H1 (cell line): ENCODE data around the gene PPBP. TPM values are rescaled to one million over a fixed set of nuclear protein-coding genes. Genes with fewer than 3 reads are reported as not detected.

Experiments
- CTCF ChIA-PET: fragments of 300-600 bp; sonication (Branson Sonifier 250); formaldehyde crosslinking; loops from one replicate; lab custom pipeline; 2021; ENCODE audit not compliant: partially characterized antibody; lab: Charles Lee
- POLR2A ChIA-PET: fragments of 300-600 bp; sonication (Branson Sonifier 250); formaldehyde crosslinking; loops from one replicate; lab custom pipeline; 2021; ENCODE audit warnings: inconsistent platforms; ENCODE audit not compliant: partially characterized antibody; lab: Charles Lee
- DNase-seq, 2 experiments: peaks; one replicate each; pipeline versions ENCODE4 v3.0.0 to v3.0.0-alpha.2; 2010 to 2022; ENCODE audit warnings: low spot score in 2 of 2, low read depth in 1 of 2, mixed read lengths in 1 of 2
- FAIRE-seq: peaks from 2 replicates; lab custom pipeline; 2011; peaks lifted over from hg19 to GRCh38; lab: Jason Lieb, UNC
- H2AFZ ChIP-seq: 2 replicates; pipeline ENCODE4 v1.8.1; 2012; ENCODE audit warnings: low read length, inconsistent platforms
- H2AK5ac ChIP-seq: 2 replicates; pipeline ENCODE4 v1.6.1; 2013; ENCODE audit warnings: low read depth, low read length
- H2BK120ac ChIP-seq: replicated peaks from 2 replicates; pipeline ENCODE3; 2013; ENCODE audit warnings: low read depth, low read length, inconsistent platforms
- H2BK12ac ChIP-seq: 2 replicates; pipeline ENCODE4 v1.6.1; 2013; ENCODE audit warnings: low read depth, low read length
- H2BK15ac ChIP-seq: 2 replicates; pipeline ENCODE4 v1.6.1; 2013; ENCODE audit warnings: low read length
- H2BK20ac ChIP-seq: 2 replicates; pipeline ENCODE4 v1.6.1; 2013; ENCODE audit warnings: low read length
- H2BK5ac ChIP-seq: 2 replicates; pipeline ENCODE4 v1.6.1; 2013; ENCODE audit warnings: low read depth, low read length
- H3K14ac ChIP-seq: 2 replicates; pipeline ENCODE4 v1.6.1; 2013; ENCODE audit warnings: inconsistent platforms; ENCODE audit not compliant: insufficient read length
- H3K18ac ChIP-seq: 2 replicates; pipeline ENCODE4 v1.6.1; 2013; ENCODE audit warnings: low read length; ENCODE audit errors: extremely low read depth
- H3K23ac ChIP-seq: 2 replicates; pipeline ENCODE4 v1.6.1; 2013; ENCODE audit warnings: inconsistent platforms; ENCODE audit not compliant: insufficient read length
- H3K23me2 ChIP-seq: 2 replicates; pipeline ENCODE4 v1.6.1; 2013; ENCODE audit warnings: low read depth, low read length
- H3K27ac ChIP-seq: 2 replicates; pipeline ENCODE4 v1.6.1; 2011; ENCODE audit warnings: low read depth, low read length, inconsistent platforms
- H3K27me3 ChIP-seq, 4 experiments: replicated peaks in 1 of 4; 1 replicate in 1 of 4; 2 replicates in 3 of 4; pipeline versions ENCODE4 v1.6.1 to v1.8.1; 2011 to 2013; ENCODE audit warnings: low read length in 3 of 4, mild to moderate bottlenecking in 3 of 4, inconsistent platforms in 2 of 4, mixed read lengths in 2 of 4, moderate library complexity in 1 of 4; ENCODE audit not compliant: control insufficient read depth in 3 of 4, insufficient read depth in 3 of 4; ENCODE audit errors: extremely low read depth in 1 of 4
- H3K36me3 ChIP-seq, 4 experiments: 2 replicates each; pipeline versions ENCODE4 v1.6.1 to v1.8.1; 2011 to 2013; ENCODE audit warnings: mild to moderate bottlenecking in 4 of 4, low read length in 3 of 4, moderate library complexity in 2 of 4, control low read depth in 1 of 4, inconsistent platforms in 1 of 4; ENCODE audit not compliant: insufficient read depth in 4 of 4, control insufficient read depth in 2 of 4
- H3K4ac ChIP-seq: replicated peaks from 2 replicates; pipeline ENCODE3; 2013; ENCODE audit warnings: low read length, low read depth, mixed read lengths, inconsistent platforms; ENCODE audit not compliant: insufficient read length
- H3K4me1 ChIP-seq, 4 experiments: replicated peaks in 1 of 4; 1 replicate in 1 of 4; 2 replicates in 3 of 4; pipeline versions ENCODE4 v1.6.1 to v1.8.1; 2011 to 2013; ENCODE audit warnings: low read length in 3 of 4, inconsistent platforms in 2 of 4, mixed read lengths in 1 of 4; ENCODE audit not compliant: insufficient read depth in 4 of 4, control insufficient read depth in 3 of 4
- H3K4me2 ChIP-seq, 2 experiments: 2 replicates each; pipeline versions ENCODE4 v1.6.1 to v1.8.1; 2011 to 2013; ENCODE audit warnings: low read depth in 2 of 2, low read length in 2 of 2, control low read depth in 1 of 2, inconsistent platforms in 1 of 2, mild to moderate bottlenecking in 1 of 2; ENCODE audit not compliant: insufficient read depth in 1 of 2
- H3K4me3 ChIP-seq, 4 experiments: fragments of 200-600, 300-600 bp in 1 of 4; sonication (generic), shearing (Covaris generic), sonication (Bioruptor Twin) in 1 of 4; 2 replicates each; pipeline versions ENCODE4 v1.5.1 to v1.8.1; 2011 to 2016; ENCODE audit warnings: low read length in 4 of 4, low read depth in 3 of 4, control low read depth in 2 of 4, inconsistent platforms in 2 of 4, mild to moderate bottlenecking in 2 of 4, mixed read lengths in 1 of 4, moderate library complexity in 1 of 4; ENCODE audit not compliant: insufficient read depth in 2 of 4; ENCODE audit errors: extremely low read depth in 1 of 4
- H3K56ac ChIP-seq: replicated peaks from 2 replicates; pipeline ENCODE3; 2013; ENCODE audit warnings: low read depth, mild to moderate bottlenecking, mixed read lengths, low read length, inconsistent platforms; ENCODE audit not compliant: insufficient read length
- H3K79me1 ChIP-seq: 2 replicates; pipeline ENCODE4 v1.6.1; 2013; ENCODE audit warnings: low read depth, low read length, control low read depth
- H3K79me2 ChIP-seq, 2 experiments: 2 replicates each; pipeline versions ENCODE4 v1.6.1 to v1.8.1; 2012 to 2013; ENCODE audit warnings: low read length in 2 of 2, mild to moderate bottlenecking in 2 of 2, inconsistent platforms in 1 of 2; ENCODE audit not compliant: insufficient read depth in 2 of 2, control insufficient read depth in 1 of 2
- H3K9ac ChIP-seq, 4 experiments: replicated peaks in 1 of 4; 1 replicate in 1 of 4; 2 replicates in 3 of 4; pipeline versions ENCODE4 v1.6.1 to v1.8.1; 2011 to 2013; ENCODE audit warnings: low read depth in 3 of 4, low read length in 3 of 4, control low read depth in 2 of 4, mild to moderate bottlenecking in 2 of 4, moderate library complexity in 2 of 4, inconsistent platforms in 1 of 4; ENCODE audit errors: extremely low read depth in 1 of 4
- H3K9me3 ChIP-seq, 2 experiments: 2 replicates each; pipeline versions ENCODE4 v1.6.1 to v1.8.1; 2012 to 2013; ENCODE audit warnings: mild to moderate bottlenecking in 2 of 2, moderate library complexity in 2 of 2, control low read depth in 1 of 2, inconsistent platforms in 1 of 2, low read depth in 1 of 2, low read length in 1 of 2, mixed read lengths in 1 of 2; ENCODE audit not compliant: insufficient read depth in 2 of 2
- H4K20me1 ChIP-seq, 2 experiments: replicated peaks in 1 of 2; 2 replicates each; pipeline versions ENCODE3 to v1.8.1; 2011 to 2013; ENCODE audit warnings: inconsistent platforms in 2 of 2, low read length in 2 of 2, mild to moderate bottlenecking in 1 of 2; ENCODE audit not compliant: insufficient read depth in 2 of 2, control insufficient read depth in 1 of 2
- H4K5ac ChIP-seq: 2 replicates; pipeline ENCODE4 v1.6.1; 2013; ENCODE audit warnings: low read length, low read depth, mixed read lengths, inconsistent platforms; ENCODE audit not compliant: insufficient read length
- H4K8ac ChIP-seq: 2 replicates; pipeline ENCODE4 v1.8.0; 2013; ENCODE audit warnings: mild to moderate bottlenecking, moderate library complexity, low read length, inconsistent platforms; ENCODE audit not compliant: insufficient read depth; ENCODE audit errors: extremely low read depth
- H4K91ac ChIP-seq: replicated peaks from 2 replicates; pipeline ENCODE3; 2013; ENCODE audit warnings: low read length, mixed read lengths, inconsistent platforms; ENCODE audit not compliant: insufficient read length
- EGR1 ChIP-seq: IDR thresholded peaks from 2 replicates; pipeline ENCODE4 v1.6.1; 2011; ENCODE audit warnings: low read depth, low read length, borderline replicate concordance
- TBP ChIP-seq: IDR thresholded peaks from 2 replicates; pipeline ENCODE4 v1.6.1; 2011; ENCODE audit warnings: low read depth, low read length, improper control_type of control experiment
- WGBS, 2 experiments: shearing (Covaris generic) in 1 of 2; methylation state at CpG; one replicate each; pipeline versions ENCODE4 v1.1.6 to v1.1.7; 2013 to 2015; ENCODE audit warnings: low lambda C conversion rate in 2 of 2, mixed read lengths in 2 of 2, inconsistent platforms in 1 of 2, low coverage in 1 of 2, missing lambda C conversion rate in 1 of 2; ENCODE audit not compliant: insufficient replicate concordance in 2 of 2, insufficient coverage in 1 of 2, insufficient read length in 1 of 2; ENCODE audit errors: extremely low coverage in 1 of 2, missing lambda C conversion rate in 1 of 2; 5-methylcytosine and 5-hydroxymethylcytosine counted together
- polyA plus RNA-seq, 7 experiments: library from polyadenylated mRNA; depleted of rRNA in 3 of 7; stranded (reverse) in 5 of 7; unstranded in 2 of 7; fragments of >200 nt in 5 of 7; fragments of 200-250 nt in 2 of 7; gene quantifications; 1 replicate in 5 of 7; 2 replicates in 1 of 7; 4 replicates in 1 of 7; pipeline versions ENCODE4 v1.2.1 to v1.2.3, GENCODE V29; 2011 to 2013; ENCODE audit warnings: missing spikeins in 2 of 7, mixed read lengths in 2 of 7
- total RNA-seq: library from RNA; stranded (reverse); fragmentation: NEBNext Ultra II Directional; extraction: Animal tissue kit (Norgen Biotek cat#: 25700); gene quantifications from 2 replicates; pipeline ENCODE4 v1.2.1, GENCODE V29; 2021
- TF ChIP-seq, protein P1 (sequence below): IDR thresholded peaks from 2 replicates; pipeline ENCODE4 v1.6.1; 2011; ENCODE audit warnings: low read depth, mild to moderate bottlenecking, low read length; ENCODE audit not compliant: insufficient read depth

PPBP gene
- total and polyA plus RNA-seq, 2 of the 8 experiments (the other 6 are each of a cell fraction or from before 2014, with no cell fraction given): 0.18 to 0.43 TPM

DNA sequence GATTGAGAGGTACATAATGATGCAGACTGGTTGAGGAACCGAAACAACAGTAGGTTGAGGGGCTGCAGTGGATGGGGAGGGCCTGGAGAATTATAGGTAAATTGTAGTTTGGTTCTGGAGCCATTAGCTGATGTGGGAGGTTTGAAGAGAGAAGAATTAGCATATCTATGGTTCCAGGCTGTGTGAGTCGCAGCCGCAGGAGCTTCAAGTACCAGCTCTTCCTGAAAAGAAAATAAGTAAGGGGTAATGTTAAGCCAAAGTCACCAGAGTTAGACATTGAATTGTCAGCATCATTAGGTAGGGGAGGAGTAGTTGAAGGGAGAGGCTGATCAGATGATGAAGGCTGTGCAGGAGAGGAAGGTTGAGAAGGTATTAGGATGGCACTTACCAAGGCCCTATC is 35.6 kb downstream of the PPBP start:
- Histone ChIP-seq H3K9me3 (peaks cover 0 to 3% of the 10 kb centered on the region in 2 experiments; a peak in 1 of 4 replicates), H3K23ac (no peak overlapping the region), H3K4me1 (no peaks in the 10 kb centered on the region; a peak in 2 of 7 replicates), H3K27me3 (peaks cover 0 to 7% (median 2%) of the 10 kb centered on the region in 4 experiments; a peak in 3 of 7 replicates), H3K79me2 (no peaks in the 10 kb centered on the region), H4K8ac (no peak overlapping the region), H4K20me1 (no peaks in the 10 kb centered on the region), H4K91ac (no peak overlapping the region), H2BK20ac (peak overlapping the region; percentile 86; the same call in 1 of the 2 replicates), H2BK12ac (peak overlapping the region; percentile 78; the same call in 1 of the 2 replicates), H3K56ac (no peak overlapping the region), H4K5ac (no peak overlapping the region), H2AK5ac (no peak overlapping the region), H3K4me2 (no peak overlapping the region; a peak in 1 of 4 replicates), H2AFZ (no peak overlapping the region), H3K23me2 (no peaks in the 10 kb centered on the region), H3K9ac (no peak overlapping the region), H3K4ac (no peak overlapping the region), H3K36me3 (no peaks in the 10 kb centered on the region), H3K18ac (no peak overlapping the region), H2BK5ac (no peak overlapping the region), H2BK120ac (no peak overlapping the region), H3K79me1 (no peaks in the 10 kb centered on the region), H3K14ac (no peak overlapping the region), H3K4me3 (no peak overlapping the region), H2BK15ac (no peak overlapping the region), H3K27ac (no peak overlapping the region)
- FAIRE-seq (peak; percentile 19), DNase-seq (no peak)
- TF ChIP-seq EGR1 (no peak), TBP (no peak)
- TF ChIP-seq, protein P1, sequence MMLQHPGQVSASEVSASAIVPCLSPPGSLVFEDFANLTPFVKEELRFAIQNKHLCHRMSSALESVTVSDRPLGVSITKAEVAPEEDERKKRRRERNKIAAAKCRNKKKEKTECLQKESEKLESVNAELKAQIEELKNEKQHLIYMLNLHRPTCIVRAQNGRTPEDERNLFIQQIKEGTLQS: no peak
- ChIA-PET CTCF (interaction anchor here (1.0 to 1.6 kb wide), 4 partner anchors 25 to 182 kb away, joined by 3 to 6 read pairs (median 4); partner anchors contain the start of gene CXCL3), POLR2A (interaction anchor here (1.0 kb wide), 1 partner anchor 9 kb away, joined by 3 read pairs; no protein-coding TSS in a partner anchor)
- WGBS, 2 experiments: 58% methylated on average over 3 of the region's 3 CpGs; no CpG with 5 or more reads in 1 of the 2 experiments
